GM19468 (cell line): ENCODE results near the gene NFE2L2.
A peak's percentile ranks its signal among the peaks of the same experiment; 100 is the strongest.
"Not testable (repeated sequence)": the region's sequence is repeated elsewhere in the genome, so short reads cannot be mapped to it uniquely, and the experiment has no call there.

Experiments used
- ATAC-seq: cut with Tn5 transposase; IDR thresholded peaks from one replicate; pipeline ENCODE4 v1.9.1; 2021; ENCODE audit warnings: mild to moderate bottlenecking, moderate library complexity, moderate number of reproducible peaks; ENCODE audit not compliant: unreplicated experiment; ENCODE audit errors: extremely low read depth

The NFE2L2 gene

DNA sequence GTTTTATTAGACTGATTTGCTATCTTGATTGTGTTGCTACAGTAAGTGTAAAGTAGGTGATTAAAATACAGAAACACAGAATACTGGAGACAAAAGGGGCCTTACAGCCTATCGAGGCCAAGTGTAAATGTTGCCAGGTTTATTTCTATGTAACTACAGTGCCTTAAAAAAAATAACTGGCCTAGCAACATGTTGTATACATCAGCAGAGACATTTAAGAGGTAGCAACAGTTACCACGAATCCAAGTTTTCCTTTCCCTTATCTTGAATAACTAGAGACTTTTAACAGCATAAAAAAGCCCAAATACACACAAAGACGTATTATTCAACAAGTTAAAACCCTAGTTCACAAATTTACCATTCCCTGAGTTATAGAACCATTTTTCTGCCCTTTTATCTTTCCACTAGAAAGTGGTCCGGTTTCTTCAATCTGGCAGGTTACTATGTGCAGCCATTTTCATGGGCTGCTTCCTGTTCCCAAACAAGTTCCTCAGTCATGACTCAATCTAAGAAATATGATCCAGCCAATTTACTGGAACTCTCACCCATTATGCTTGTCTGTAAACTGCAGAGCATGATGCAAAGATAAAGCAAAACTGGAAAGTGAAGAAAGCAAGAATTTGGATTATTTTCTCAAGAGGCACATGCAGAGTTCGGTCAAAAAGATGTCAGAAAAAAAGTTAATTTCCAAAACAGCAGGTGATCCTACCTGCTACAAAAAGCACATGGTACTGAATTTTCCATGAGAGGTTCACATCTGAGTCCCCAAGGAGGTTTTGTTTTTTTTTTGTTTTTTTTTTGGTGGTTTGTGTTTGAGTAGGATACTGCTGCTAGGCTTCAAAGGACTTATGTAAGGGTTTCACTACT is 22.2 kb downstream of the NFE2L2 start:
- ATAC-seq, result no peak

DNA sequence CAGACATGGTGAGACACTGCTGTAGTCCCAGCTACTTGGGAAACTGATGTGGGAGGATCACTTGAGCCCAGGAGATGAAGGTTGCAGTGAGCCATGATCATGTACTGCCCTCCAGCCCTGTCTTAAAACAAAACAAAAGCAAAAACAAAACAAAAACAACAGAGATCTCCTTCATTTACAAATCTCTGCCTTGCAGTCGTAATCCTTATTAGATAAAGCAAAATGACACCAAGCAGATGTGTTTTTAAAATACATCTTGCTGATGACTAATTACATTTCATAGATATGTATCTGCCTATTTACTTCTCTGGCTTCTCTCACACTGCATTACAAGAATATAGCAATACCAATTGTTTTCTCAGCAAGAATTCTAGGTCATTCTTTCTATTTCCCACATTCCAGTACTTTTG is 22.8 kb downstream of the NFE2L2 start:
- no peak for ATAC-seq

- ATAC-seq, result peak; percentile 36
Measured at GRCh38 chr2:177239932-177240630, 24.4 kb downstream of the NFE2L2 start.

GRCh38 chr2:177239053-177239452 is 25.5 kb downstream of the NFE2L2 start:
- ATAC-seq, result no peak

GRCh38 chr2:177237932-177238331 is 26.6 kb downstream of the NFE2L2 start:
- ATAC-seq, result no peak

DNA sequence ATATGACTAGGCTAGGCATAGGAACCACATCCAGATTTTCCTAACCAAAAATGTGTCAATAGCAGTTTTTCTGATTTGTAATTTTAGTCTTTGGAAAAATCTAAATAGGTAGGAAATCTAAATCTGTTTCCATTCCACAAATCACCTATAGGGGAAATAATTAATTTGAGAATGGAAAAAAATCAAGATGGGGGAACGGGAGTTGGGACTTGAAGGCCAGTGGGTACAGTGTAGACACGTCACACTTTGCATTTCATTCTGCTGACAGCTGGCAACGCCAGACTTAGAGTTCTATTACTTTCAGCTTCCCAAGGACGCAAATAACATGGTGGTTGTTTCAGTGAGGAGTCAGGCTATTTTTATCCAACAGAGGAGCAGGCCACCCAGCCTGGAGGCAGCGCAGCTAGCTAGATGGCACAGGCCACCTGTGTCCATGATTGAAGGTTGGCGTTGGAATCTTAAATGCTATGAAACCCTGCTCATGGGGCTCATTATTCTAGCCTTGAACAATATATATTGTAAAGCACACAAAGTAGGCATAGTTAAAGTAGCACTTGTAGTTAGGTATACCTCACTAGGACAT is 28.6 kb downstream of the NFE2L2 start:
- ATAC-seq, result no peak

- ATAC-seq, result no peak
Measured at GRCh38 chr2:177234267-177234666, 30.3 kb downstream of the NFE2L2 start.

DNA sequence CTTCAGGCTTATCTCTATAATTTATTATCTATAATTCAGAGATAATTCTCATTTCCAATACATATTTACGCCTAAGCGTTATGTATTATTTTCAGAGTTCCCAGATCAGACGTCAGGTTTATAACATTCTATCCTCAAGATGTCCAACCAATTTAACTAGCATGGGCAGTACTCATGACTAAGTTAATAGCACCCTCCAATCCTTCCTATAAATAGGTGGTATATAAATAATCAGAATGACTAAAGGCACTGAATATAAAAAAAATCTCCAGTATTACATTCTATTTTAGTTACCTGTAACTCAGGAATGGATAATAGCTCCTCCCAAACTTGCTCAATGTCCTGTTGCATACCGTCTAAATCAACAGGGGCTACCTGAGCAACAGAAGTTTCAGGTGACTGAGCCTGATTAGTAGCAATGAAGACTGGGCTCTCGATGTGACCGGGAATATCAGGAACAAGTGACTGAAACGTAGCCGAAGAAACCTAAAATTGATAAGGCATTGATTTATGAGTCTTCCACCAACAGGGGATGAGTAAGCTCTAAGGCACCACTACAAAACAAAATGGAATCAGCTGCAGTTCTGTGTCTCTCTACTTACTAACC is 32.3 kb downstream of the NFE2L2 start:
- no peak for ATAC-seq

GRCh38 chr2:177231270-177231669 is 33.3 kb downstream of the NFE2L2 start:
- no peak for ATAC-seq

- ATAC-seq, result no peak
Measured at GRCh38 chr2:177229442-177230242, 34.9 kb downstream of the NFE2L2 start.

- no peak for ATAC-seq
Measured at GRCh38 chr2:177225965-177226360, 38.6 kb downstream of the NFE2L2 start.

- ATAC-seq, result not testable (repeated sequence)
Measured at GRCh38 chr2:177223436-177223835, 41.1 kb downstream of the NFE2L2 start.

- no peak for ATAC-seq
Measured at GRCh38 chr2:177221970-177222369, 42.6 kb downstream of the NFE2L2 start.

DNA sequence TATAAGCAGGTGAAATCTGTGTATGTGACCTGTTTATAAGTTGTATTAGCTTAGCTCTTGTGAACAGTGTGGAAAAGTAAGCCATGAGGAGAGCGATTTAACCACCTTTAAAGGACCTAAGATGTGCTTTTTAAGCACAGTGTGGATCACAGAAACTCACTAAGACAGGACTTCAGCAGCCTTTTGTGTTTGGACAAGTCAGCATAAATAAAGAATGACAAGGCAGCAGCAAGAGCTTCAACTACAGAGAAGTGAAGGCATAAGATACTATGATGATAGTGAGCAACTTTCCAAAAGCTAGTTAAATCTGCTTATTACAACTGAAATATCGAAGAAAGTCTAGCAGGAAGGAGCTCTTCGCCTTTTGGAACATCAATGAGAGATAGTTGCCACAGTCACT is 43.0 kb downstream of the NFE2L2 start:
- ATAC-seq, result no peak

DNA sequence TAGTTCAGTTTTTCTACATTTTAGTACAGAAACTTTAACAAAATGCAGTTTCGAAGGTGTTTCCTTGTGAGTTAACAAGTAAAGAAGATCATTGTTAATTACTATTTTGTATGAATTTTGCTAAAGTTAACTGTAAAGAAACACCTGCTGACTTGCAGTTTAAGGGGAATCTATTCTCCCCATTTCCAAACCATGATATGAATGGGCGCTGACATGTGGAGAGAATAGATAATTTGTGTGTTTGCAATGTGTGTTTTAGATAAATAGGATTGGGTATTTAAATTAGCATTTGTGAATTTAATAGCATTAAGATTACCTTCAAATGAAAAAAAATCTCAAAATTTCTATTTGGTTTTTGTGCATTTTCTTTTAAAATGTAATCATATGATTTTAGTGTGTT is 44.7 kb downstream of the NFE2L2 start:
- ATAC-seq, result not testable (repeated sequence)

GRCh38 chr2:177217247-177217843 is 47.2 kb downstream of the NFE2L2 start:
- ATAC-seq, result no peak

GRCh38 chr2:177212891-177213856 is 51.4 kb downstream of the NFE2L2 start:
- ATAC-seq, result peak; percentile 28

DNA sequence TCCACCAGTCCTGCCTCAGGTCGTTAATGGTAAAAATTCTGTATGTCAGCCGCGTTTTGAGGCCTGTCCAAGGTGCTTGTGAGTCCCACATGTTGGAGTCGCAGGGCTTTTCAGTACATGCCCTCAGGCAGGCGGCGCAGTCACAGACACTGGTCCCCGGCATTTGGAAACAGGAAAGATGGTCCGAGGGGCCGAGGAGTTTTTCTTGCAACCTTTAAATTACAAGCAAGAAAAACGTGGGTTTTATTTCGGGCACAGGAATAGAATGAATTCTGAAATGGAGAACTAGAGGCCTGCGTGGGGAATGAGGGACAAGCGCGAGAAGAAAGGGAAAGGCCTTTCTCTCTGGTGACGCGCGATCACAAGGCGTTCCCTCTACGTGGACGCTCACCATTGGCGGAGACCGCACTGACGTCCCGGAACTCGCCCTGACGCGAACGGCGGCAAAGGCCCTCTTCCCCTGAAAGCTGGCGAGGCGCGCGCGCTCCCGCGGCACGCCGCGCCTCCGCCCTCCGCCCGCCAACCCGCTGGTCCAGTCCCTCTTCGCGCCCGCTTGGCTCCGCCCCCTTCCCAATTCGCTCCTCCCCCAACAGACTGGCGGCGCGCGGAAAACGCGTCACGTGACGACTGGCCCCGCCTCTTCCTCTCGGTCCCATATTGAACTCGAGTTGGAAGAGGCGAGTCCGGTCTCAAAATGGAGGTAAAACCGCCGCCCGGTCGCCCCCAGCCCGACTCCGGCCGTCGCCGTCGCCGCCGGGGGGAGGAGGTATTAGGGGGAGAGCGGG is 52.2 kb downstream of the NFE2L2 start, which contains the start of gene HNRNPA3:
Gene HNRNPA3 (plus strand): TSS at position 689 of the 785 bp plus-strand sequence. CDS start 6 bp downstream, at position 695.
- peak; percentile 80 for ATAC-seq
